Measurements from ENCODE around the gene OSBPL1A. TPM values are rescaled to one million over a fixed set of nuclear protein-coding genes. Genes with fewer than 3 reads are reported as not detected.
A peak's percentile ranks its signal among the peaks of the same experiment; 100 is the strongest.

The OSBPL1A gene
- total and polyA plus RNA-seq, 7 donors: 15.2 to 110 (median 71.3) TPM

- TF ChIP-seq POLR2AphosphoS5 (IDR thresholded peaks at IDR 0.05): no peak
- no peak for TF ChIP-seq POLR2A (IDR thresholded peaks at IDR 0.05)
- TF ChIP-seq, protein P1, sequence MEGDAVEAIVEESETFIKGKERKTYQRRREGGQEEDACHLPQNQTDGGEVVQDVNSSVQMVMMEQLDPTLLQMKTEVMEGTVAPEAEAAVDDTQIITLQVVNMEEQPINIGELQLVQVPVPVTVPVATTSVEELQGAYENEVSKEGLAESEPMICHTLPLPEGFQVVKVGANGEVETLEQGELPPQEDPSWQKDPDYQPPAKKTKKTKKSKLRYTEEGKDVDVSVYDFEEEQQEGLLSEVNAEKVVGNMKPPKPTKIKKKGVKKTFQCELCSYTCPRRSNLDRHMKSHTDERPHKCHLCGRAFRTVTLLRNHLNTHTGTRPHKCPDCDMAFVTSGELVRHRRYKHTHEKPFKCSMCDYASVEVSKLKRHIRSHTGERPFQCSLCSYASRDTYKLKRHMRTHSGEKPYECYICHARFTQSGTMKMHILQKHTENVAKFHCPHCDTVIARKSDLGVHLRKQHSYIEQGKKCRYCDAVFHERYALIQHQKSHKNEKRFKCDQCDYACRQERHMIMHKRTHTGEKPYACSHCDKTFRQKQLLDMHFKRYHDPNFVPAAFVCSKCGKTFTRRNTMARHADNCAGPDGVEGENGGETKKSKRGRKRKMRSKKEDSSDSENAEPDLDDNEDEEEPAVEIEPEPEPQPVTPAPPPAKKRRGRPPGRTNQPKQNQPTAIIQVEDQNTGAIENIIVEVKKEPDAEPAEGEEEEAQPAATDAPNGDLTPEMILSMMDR (IDR thresholded peaks at IDR 0.05): no peak
- no peak for TF ChIP-seq EP300 (IDR thresholded peaks at IDR 0.05)
- intact Hi-C loops (cut with DNase I): loop anchor here (10.0 kb wide), 1 partner anchor 147 kb away; the partner anchor contains the start of gene IMPACT
- Histone ChIP-seq H3K36me3 (no peaks in the 10 kb centered on the region), H3K9me3 (no peaks in the 10 kb centered on the region), H3K4me3 (no peak overlapping the region), H3K27ac (no peak overlapping the region), H3K27me3 (no peaks in the 10 kb centered on the region), H3K4me1 (peaks cover 0 to 14% (median 8%) of the 10 kb centered on the region in 4 donors)
- WGBS, 2 donors: 89 to 91% methylated on average over 4 of the region's 4 CpGs
- no peak for DNase-seq
Measured at GRCh38 chr18:24277516-24278195, 120.0 kb downstream of the OSBPL1A start.

GRCh38 chr18:24276994-24277393, 120.6 kb downstream of the OSBPL1A start:
- Histone ChIP-seq H3K9me3 (no peaks in the 10 kb centered on the region), H3K36me3 (no peaks in the 10 kb centered on the region), H3K4me3 (no peak overlapping the region), H3K4me1 (peaks cover 0 to 20% (median 14%) of the 10 kb centered on the region in 4 donors), H3K27ac (no peak overlapping the region), H3K27me3 (no peaks in the 10 kb centered on the region)
- DNase-seq: no peak
- intact Hi-C loops (cut with DNase I): loop anchor here (10.0 kb wide), 1 partner anchor 148 kb away; the partner anchor contains the start of gene IMPACT
- TF ChIP-seq, protein P1 (IDR thresholded peaks at IDR 0.05): no peak
- TF ChIP-seq POLR2A (IDR thresholded peaks at IDR 0.05) (no peak), POLR2AphosphoS5 (IDR thresholded peaks at IDR 0.05) (no peak), EP300 (IDR thresholded peaks at IDR 0.05) (no peak)

DNA sequence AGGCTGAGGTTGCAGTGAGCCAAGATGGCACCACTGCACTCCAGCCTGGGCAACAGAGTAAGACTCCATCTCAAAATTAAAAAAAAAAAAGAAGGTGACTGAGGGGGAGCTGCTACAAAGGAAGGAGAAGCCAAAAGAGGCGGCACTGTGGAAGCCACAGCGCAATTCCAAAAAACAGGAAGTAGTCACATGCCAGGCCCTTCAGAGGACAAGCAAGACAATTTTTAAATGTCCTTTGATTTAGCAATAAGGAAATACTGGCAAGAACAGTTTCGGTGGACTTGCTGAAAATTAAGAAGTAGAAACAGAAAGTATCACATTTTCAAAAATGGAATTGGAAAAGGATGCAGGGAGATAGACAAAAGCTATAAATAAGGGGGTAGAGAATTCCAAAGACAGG, 122.8 kb downstream of the OSBPL1A start:
- H3K4me1 ChIP-seq: peaks cover 0 to 20% (median 14%) of the 10 kb centered on the region in 4 donors
- no peaks in the 10 kb centered on the region for H3K9me3 ChIP-seq
- no peaks in the 10 kb centered on the region for H3K27me3 ChIP-seq
- WGBS, 2 donors: 43 to 57% methylated on average over 3 of the region's 3 CpGs
- H3K4me3 ChIP-seq: no peak overlapping the region
- H3K36me3 ChIP-seq: no peaks in the 10 kb centered on the region
- TF ChIP-seq EP300 (IDR thresholded peaks at IDR 0.05): no peak
- peak in 1 of 4 donors; percentile 12 for TF ChIP-seq POLR2AphosphoS5 (IDR thresholded peaks at IDR 0.05)
- no peak for DNase-seq
- intact Hi-C loops (cut with DNase I): loop anchor here (5.0 to 10.0 kb wide), 2 partner anchors 150 to 448 kb away; partner anchors contain the start of gene IMPACT
- H3K27ac ChIP-seq: peak overlapping the region in 2 of 4 donors; percentile 27 to 36

DNA sequence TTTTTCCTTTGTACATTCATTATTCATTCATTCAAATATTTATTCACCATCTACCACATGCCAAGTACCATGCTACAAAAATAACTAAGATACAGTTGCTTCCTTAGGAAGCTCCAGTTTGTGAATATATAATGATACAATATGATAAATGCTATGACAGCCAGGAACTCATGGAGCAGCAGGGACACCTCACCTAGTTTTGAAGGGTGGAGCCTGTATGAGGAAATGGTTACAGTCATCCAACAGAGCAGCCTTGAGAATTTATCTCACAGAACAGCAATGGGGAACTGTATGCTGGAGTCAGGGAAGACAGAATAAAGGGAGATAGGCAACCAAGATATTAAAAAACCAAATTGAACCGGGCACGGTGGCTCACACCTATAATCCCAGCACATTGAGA, 124.0 kb downstream of the OSBPL1A start:
- peak overlapping the region in 2 of 4 donors; percentile 92 to 94 for H3K27ac ChIP-seq
- peaks cover 0 to 28% (median 18%) of the 10 kb centered on the region in 4 donors for H3K4me1 ChIP-seq
- no peaks in the 10 kb centered on the region for H3K27me3 ChIP-seq
- no peaks in the 10 kb centered on the region for H3K36me3 ChIP-seq
- DNase-seq: no peak
- TF ChIP-seq POLR2AphosphoS5 (IDR thresholded peaks at IDR 0.05) (no peak), POLR2A (IDR thresholded peaks at IDR 0.05) (no peak), EP300 (IDR thresholded peaks at IDR 0.05) (no peak)
- TF ChIP-seq, protein P1 (IDR thresholded peaks at IDR 0.05): no peak
- WGBS, 2 donors: 19 to 74% methylated on average over 2 of the region's 2 CpGs
- intact Hi-C loops (cut with DNase I): loop anchor here (5.0 to 10.0 kb wide), 2 partner anchors 151 to 446 kb away; partner anchors contain the start of gene IMPACT
- H3K9me3 ChIP-seq: no peaks in the 10 kb centered on the region
- no peak overlapping the region for H3K4me3 ChIP-seq

GRCh38 chr18:24272229-24272525, 125.4 kb downstream of the OSBPL1A start:
- Histone ChIP-seq H3K9me3 (no peaks in the 10 kb centered on the region), H3K27ac (peak overlapping the region; percentile 92 to 94 (median 93)), H3K36me3 (no peaks in the 10 kb centered on the region), H3K4me3 (peak overlapping the region; percentile 47 to 93 (median 82)), H3K4me1 (peaks cover 0 to 31% (median 19%) of the 10 kb centered on the region in 4 donors), H3K27me3 (no peaks in the 10 kb centered on the region)
- WGBS, 2 donors: 1 to 11% methylated on average over 9 of the region's 9 CpGs
- no peak for DNase-seq
- intact Hi-C loops (cut with DNase I): loop anchor here (5.0 to 10.0 kb wide), 2 partner anchors 153 to 445 kb away; partner anchors contain the start of gene IMPACT
- TF ChIP-seq, protein P1 (IDR thresholded peaks at IDR 0.05): no peak
- no peak for TF ChIP-seq EP300 (IDR thresholded peaks at IDR 0.05)
- TF ChIP-seq POLR2AphosphoS5 (IDR thresholded peaks at IDR 0.05): no peak
- no peak for TF ChIP-seq POLR2A (IDR thresholded peaks at IDR 0.05)
